ELF-1 (cell line): ENCODE results near the gene EXOC3L1.

ENCODE experiments used
- DNase-seq: peaks from one replicate; pipeline ENCODE4 v3.0.0-alpha.2; 2016; ENCODE audit warnings: low read depth, low spot score

EXOC3L1 gene

DNA sequence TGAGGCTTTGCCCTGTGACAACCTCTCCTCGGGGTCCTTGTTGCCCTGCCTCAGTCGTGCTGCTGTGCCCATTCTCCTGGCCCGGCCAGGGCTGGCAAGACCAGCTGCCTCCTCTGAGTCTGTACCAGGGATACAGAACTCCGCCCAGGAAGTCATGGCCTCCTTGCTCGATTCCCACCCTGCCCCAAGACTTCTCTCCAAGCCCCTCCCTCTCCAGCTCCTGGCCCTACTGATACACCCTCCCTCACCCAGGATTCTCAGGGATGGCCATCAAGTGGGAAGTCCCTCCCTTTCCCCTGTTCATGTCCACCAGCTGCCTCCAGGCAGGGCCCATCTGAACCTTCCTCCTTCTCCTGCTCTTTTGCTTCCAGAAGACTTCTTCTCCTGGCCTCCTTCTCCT lies 25.8 kb upstream of the EXOC3L1 start:
- DNase-seq, result no peak

DNA sequence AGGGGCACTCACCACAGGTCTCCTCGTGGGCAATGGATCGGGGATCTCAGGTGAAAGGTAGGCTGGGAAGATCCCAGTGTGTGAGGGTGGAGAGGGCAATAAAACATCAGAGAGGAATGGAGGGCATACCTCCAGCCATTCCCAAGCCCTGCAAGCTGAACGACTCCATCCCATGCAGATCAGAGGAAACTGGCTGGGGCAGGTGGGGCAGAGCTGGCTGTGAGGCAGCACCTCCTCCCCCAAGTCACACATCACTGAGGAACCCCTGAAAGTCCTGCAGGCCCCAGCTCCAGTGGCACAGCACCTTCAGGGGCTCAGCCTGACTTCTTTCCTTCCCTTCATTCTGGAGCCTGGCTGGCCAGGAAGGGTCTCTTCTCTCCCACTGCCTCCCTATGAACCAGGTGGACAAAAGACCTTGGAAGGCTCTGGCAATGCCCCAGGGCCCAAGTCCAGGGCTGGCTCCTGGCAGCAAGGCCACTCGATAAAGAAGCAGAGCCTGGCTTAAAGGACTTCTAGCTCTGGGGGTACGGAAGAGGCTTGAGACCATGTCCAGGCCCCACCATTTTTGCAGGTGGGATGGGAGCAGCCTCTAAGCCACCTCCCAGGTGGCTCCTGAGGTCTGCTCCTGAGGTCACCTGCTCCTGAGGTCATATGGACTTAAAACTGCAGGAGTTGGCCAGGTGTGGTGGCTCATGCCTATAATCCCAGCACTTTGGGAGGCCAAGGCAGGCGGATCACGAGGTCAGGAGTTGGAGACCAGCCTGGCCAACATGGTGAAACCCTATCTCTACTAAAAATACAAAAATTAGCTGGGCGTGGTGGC lies 23.5 kb upstream of the EXOC3L1 start:
- DNase-seq, result no peak

DNA sequence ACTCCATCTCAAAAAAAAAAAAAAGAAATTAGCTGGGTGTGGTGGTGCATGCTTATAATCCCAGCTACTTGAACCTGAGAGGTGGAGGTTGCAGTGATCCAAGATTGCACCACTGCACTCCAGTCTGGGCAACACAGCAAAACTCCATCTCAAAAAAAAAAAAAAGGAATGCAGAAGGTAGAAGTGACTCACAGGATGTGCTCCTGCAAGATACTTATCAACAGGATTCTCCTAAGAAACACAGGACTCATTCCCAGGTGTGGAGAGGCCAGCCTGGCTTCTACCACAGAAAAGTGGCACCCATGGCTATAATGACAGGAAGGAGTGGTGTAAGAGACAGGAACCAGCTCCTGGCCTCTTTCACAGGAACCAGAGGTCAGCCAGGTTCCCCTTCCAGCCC lies 22.8 kb upstream of the EXOC3L1 start:
- DNase-seq, result no peak

DNA sequence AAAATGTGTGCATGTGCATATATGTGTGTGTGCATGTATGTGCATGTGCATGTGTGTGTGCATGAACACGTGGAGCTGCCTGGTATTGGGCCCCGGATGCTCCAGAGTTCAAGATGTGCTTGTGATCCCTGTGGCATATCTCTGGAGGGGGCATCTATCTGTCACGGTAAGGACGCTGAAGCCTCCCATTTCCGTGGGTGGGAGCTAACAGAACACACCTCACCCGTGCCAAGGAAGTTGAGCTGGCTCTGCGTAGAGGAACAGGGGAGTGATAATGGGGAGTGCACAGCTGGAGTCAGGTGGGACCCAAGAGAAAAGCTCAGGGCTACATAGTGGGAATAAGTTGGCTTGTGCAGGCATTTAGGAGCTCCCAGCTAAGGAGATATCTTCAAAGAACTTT lies 21.7 kb upstream of the EXOC3L1 start:
- DNase-seq, result no peak

DNA sequence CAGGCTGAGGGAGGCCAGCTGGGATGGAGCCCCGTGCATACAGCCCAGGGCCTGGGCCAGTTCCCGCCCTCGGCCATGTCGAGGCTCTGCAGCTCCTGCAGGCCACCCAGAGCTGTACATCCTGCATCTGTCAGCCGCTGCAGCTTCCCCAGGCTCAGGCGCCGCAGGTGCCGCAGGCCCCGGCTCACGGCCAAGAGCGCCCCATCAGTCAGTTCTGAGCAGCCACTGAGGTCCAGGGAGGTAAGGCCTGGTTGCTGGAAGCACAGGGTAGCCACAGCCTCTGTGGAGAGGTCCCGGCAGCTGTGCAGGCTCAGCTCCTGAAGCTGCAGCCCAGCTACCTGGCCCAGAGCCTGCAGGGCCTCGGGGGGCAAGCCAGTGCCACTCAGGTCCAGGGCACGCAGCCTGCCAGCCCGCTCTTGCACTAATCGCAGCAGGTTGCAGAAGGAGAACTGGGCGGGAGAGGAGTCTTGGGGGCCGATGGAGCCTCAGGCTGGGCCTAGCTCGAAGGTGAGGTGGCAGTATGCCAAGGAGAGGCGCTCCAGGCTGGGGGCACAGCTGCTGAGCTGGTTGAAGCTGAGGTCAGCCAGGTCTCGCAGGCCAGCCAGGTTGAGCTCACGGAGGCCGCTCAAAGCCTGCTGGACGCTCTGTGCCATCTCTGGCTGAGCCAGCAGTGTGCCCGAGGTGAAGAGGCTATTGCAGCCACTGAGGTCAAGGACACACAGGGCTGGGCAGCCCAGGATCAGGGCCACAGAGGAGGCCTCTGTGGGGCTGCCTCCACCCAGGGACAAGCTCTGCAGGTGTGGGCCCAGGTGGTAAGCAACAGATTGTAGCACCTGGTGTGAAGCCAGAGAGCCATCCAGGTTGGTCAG lies 20.4 kb upstream of the EXOC3L1 start:
- DNase-seq, result no peak

DNA sequence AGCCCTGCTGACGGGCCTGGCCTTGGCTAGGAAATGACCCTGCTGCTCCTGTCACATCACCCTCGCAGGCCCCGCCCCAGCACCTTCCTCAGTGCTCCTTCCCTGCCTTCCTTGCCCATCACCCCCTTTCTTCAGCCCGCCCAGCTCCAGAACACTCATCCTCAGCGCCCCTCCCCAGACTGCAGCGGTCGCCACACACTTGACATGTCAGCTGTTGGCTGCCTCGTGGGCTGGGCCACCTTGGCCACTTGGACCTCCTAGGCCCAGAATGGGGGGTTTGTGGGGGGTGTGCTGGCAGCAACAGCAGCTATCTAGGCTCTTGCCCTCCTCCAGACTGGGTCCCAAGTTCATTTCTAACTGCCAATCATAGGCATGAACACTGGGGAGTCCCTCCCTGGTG lies 19.6 kb upstream of the EXOC3L1 start:
- no peak for DNase-seq

DNA sequence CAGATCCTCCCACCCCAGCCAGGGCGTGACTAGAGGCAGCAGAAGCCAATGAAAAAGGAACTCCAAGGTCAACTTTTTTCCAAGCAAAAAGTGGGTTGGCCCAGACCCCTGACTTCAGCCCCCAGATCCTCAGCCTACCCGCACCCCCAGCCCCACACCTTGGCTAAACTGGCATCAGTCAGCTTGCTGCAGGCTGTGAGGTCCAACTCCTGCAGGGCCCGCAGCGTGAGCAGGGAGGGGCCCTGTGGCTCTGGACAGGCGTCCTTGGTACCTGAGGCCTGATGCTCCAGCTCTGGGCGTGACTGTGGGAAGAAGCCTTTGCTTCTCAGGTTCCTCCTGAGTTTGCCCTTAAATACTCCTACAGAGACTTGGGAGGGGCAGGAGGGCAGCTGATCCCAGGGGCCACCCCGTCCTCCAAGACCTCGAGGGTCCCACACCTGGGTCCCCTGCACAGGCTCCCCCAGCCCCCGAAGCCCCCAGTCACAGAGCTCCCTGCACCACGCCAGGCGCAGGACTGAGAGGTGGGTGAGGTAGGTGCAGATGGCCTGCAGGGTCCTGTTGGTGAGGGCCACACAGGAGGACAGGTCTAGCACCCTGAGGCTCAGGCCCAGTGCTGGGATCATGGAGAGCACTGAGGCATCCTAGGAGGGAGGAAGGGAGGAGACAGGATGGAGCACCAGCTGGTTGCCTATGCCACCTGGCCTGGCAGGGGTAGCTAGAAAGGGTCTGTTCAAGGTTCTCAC lies 18.4 kb upstream of the EXOC3L1 start:
- no peak for DNase-seq

DNA sequence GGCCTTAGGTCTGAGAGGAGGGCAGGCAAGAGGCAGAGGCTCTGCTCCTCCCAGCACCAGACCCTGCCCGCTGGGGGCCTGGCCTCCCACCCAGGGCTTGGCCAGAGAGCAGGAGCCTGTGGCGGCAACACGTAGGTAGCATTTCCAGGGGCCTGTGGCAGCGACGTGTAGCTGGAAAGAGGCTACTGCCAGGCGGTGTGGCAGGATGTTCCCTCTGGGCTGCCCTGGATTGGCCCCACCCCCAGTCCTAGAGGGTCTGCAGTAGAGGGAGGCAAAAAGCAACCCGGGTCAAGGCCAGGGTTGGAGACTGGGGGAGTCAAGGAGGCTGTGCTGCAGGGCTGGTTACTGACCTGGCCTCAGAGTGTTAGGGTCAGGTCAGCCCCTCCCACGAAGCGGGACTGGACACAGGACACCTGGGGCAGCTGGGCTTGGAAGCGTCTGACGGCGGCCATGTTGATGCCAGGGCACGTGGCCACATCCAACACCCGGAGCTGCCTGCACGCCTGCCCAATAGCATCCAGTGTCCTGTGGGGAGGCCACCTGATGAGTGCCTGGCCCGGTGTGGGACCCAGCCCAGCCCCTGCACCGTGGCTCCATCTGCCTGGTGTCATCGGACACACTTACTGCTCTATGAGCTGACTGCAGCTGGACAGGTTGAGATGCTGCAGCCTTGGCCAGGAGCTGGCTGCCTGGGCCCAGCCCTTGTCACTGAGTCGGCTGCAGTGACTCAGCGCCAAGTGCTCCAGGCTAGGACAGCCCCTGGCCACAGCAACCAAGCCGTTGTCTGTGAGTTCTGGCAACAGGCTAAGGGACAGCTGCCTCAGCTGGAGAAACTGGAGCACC lies 17.5 kb upstream of the EXOC3L1 start:
- peak; percentile 39 for DNase-seq

DNA sequence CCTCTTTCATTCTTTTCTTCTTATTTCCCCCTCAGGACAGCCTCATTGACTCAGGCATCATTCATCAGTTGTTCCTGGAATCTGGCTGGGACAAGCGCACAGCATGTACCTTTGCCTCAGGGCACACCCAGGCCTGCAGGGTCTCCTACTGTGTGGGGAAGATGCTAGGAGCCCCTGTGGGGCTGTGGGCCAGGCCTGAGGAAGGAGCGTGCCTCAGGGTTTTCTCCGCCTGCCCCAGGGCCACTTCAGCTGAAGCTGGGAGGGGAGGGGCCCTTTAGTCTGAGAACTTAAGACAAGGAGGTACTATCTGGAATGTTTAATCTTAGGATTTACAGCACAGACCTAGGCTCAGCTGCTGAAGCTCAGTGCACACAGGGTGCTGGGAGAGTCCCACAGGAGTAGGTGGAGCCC lies 16.9 kb upstream of the EXOC3L1 start:
- peak; percentile 89 for DNase-seq

DNA sequence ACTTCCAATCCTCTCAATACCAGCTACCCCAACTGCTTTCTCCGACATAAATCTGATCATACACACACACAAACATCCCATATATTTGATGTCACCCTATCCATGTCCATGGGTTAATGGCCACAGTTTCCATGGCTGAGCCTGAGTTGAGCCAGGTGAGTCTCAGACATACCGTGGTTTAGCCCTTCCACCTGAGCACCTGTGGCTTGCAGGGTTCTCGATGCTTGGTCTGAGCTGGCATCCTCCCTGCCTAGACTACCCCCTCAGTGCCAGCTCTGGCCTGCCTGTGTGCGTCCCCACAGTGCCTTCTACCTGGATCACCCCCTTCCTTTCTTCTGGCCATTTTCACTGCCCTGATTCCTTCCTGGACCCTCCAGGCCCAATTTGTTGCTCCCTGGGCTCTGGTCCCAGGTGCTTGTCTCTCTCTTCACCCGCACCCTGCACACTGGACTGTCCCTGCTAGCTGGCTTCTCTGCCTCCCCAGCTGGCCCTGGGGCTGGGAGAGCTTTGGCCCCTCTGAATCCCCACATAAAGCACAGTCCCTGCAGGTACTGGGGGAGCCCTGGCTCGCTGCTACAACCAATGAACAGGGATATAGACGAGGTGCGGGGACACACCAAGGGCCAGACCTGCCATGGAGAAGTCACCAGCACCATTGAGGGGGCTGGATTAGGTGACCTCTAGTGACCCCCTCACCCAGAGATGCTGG lies 16.3 kb upstream of the EXOC3L1 start:
- DNase-seq, result no peak

DNA sequence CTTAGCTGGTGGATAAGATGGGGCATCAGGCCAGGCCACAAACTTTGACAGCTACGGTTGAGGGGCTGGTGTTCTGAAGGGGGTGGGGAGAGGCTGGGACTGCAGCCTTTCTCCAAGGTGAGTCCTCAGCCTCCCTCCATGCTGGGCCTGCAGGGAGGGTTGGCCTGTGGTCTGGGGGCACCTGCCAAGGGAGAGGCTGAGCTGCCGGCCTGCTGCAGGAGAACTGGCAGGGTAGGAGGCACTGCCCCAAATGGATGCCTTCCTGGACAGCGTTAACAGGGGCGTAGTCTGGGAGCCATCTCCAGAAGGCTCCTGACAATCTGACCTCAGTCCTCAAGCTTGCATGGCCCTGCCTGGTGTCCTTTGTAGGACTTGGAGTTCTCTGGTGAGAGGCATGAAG lies 14.1 kb upstream of the EXOC3L1 start:
- DNase-seq, result no peak

DNA sequence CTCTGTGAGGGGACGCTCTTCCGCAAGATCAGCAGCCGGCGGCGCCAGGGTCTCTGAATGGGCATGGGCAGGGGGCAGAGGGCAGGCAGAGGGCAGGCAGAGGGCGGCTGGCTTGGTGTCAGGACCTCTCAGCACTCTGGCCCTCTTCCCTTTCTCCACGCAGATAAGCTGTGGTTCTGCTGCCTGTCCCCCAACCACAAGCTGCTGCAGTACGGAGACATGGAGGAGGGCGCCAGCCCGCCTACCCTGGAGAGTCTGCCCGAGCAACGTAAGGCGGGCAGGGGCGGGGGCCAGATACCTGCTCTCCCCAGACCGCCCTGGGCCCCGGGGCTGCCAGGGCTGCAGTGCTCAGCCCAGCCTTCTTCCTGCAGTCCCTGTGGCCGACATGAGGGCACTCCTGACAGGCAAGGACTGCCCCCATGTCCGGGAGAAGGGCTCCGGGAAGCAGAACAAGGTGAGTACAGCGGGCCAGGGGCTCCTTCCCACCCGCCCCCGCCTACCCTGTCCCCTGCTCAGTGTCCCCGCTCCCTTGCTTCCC lies 13.1 kb upstream of the EXOC3L1 start:
- no peak for DNase-seq

DNA sequence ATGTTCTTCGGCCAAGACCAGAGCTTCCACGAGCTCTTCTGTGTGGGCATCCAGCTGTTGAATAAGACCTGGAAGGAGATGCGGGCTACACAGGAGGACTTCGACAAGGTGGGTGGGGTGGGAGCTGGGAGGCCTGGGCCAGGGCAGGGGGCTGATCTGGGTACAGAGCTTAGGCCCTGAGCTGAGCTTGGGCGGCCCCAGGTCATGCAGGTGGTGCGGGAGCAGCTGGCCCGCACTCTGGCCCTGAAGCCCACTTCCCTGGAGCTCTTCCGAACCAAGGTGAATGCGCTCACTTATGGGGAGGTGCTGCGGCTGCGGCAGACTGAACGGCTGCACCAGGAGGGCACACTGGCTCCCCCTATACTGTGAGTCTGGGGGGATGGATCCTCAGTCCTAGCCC lies 12.5 kb upstream of the EXOC3L1 start:
- no peak for DNase-seq

DNA sequence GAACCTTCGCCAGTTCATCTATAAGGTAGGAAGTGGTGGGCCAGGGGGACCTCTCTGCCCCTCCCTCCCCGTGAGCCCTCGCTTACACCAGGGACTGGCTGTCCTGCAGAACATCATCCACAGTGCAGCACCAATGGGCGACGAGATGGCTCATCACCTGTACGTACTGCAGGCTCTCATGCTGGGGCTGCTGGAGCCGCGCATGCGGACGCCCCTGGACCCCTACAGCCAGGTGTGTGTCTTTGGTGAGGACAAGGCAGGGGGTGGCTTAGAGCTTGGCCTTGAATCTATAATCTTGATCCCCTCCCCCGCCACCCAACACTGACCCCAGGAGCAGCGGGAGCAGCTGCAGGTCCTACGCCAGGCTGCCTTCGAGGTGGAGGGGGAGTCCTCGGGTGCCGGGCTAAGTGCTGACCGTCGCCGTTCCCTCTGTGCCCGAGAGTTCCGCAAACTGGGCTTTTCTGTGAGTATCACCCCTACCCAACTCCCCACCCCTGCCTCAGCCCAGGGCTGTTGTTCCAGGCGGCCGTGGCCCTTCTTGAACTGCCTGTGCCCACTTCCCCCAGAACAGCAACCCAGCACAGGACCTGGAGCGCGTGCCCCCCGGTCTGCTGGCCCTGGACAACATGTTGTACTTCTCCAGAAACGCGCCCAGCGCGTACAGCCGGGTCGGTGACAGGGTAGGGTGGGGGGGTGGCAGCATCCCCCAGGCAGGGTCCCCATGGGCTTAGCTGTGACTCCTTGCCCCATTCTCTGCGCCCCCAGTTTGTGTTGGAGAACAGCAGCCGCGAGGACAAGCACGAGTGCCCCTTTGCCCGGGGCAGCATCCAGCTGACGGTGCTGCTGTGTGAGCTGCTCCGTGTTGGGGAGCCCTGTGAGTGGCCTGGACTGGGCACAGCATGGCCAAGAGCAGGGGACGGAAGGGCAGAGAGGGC lies 11.7 kb upstream of the EXOC3L1 start:
- no peak for DNase-seq

DNA sequence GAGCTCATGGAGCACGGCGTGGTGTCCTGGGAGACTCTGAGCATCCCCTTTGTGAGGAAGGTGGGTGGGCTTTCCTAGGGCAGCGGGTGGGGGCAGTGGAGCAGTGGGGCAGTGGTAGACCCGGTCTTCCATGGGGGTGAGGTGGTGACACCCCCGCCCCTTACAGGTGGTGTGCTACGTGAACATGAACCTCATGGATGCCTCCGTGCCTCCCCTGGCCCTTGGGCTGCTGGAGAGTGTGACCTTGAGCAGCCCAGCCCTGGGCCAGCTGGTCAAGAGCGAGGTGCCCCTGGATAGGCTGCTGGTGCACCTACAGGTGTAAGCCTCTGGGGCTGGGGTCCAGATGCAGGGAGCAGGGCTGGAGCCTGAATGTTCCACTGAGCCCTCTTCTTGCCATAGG lies 10.6 kb upstream of the EXOC3L1 start:
- DNase-seq, result no peak

DNA sequence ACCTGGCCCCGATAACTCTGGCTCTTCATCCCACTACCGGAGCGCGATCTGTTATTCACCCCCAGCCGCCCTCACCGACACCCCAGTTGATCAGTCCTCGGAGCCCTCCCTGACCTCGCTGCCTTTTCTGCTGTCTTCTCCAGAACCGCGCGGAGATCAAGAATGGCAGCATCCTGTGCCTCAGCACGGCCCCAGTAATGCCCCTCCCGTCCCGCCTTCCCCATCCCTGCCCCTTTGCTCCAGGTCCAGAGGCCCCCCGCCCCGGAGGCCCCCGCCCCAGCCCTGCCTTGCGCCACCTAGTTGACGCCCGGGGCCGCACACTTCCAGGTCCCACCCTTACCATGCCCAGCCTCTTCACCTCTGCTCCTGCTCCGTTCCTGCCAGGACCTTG lies 9.9 kb upstream of the EXOC3L1 start:
- DNase-seq, result no peak

DNA sequence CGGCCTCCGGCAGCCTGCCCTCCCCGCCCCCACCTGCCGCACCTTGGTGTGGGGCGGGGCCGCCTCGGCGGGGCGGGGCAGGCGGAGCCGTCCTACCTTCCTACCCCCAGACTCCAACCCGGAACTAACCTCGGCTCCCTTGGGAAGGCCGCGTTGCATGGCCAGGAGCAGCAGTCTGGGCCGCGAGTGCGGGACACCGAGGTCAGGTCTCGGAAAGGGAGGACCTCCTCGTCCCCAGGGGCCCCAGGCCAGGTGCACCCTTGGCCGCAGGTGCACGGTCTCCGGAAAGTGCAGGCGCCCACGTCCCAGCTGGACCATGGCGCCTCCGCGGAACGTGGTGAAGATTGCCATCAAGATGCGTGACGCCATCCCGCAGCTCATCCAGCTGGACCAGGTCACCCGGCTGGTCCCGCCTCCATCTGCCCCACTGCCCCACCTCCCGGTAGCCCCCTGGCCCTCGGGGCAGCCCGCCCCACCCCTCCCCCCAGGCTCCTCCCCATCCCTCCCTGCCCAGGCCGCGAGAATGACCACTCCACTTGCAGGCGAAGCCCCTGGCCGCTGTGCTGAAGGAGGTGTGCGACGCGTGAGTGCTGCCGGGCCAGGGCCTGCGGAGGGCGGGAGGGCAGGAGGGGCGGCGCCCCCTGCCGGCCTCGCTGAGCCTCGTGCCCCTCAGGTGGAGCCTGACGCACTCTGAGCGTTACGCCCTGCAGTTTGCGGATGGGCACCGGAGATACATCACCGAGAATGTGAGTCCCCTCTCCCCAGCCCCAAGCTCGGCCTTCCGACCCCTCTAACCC lies 9.3 kb upstream of the EXOC3L1 start, which contains the start of gene ELMO3:
ELMO3 (plus strand) TSS at position 121 of the 797 bp plus-strand sequence; CDS start at position 317, 196 bp downstream.
- DNase-seq, result peak; percentile 89

DNA sequence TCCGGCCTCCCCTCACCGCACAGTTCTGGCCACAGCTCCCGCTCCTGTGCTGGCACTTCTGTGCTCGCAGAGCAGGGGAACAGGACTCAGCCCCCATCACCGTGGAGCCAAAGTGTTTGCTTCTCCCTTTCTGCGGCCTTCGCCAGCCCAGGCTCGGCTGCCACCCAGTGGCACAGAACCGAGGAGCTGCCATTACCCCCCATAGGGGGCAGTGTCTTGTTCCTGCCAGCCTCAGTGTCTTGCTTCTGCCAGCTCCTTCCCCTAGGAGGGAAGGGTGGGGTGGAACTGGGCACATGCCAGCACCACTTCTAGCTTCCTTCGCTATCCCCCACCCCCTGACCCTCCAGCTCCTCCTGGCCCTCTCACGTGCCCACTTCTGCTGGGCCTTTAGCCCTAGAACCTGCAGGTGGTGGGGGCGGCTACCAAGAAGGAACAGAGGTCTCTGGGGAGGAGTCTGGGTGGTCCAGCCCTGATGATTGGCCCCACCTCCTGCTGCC lies 8.3 kb upstream of the EXOC3L1 start:
- peak; percentile 71 for DNase-seq
